Measurements from ENCODE around the gene SEMA3E.

The SEMA3E gene

GRCh38 chr7:83546586-83546985 lies 102.4 kb downstream of the SEMA3E start:
- Histone ChIP-seq H3K4me2 (ENCODE audit: low read length) (no peak overlapping the region), H3K36me3 (ENCODE audit: insufficient read depth, low read length) (no peaks in the 10 kb centered on the region), H4K20me1 (ENCODE audit: insufficient read depth, low read length) (no peaks in the 10 kb centered on the region), H3K4me3 (ENCODE audit: low read depth, low read length, poor library complexity, severe bottlenecking) (no peak overlapping the region), H3F3A (ENCODE audit: insufficient read depth, low read length) (no peaks in the 10 kb centered on the region), H3K9ac (ENCODE audit: low read length) (no peak overlapping the region), H3K27ac (ENCODE audit: low read depth, low read length, poor library complexity, severe bottlenecking) (no peak overlapping the region), H3K9me3 (ENCODE audit: low read length) (no peaks in the 10 kb centered on the region), H2AFZ (ENCODE audit: low read length) (no peak overlapping the region), H3K4me1 (ENCODE audit: insufficient read depth, low read length, severe bottlenecking) (peaks cover 22% of the 10 kb centered on the region), H3K79me2 (ENCODE audit: insufficient read depth, low read length) (no peaks in the 10 kb centered on the region), H3K27me3 (ENCODE audit: insufficient read depth, low read length) (no peaks in the 10 kb centered on the region), H3K9me2 (ENCODE audit: low read depth, low read length) (no peaks in the 10 kb centered on the region)
- no peak for TF ChIP-seq EZH2 (IDR thresholded peaks at IDR 0.05; ENCODE audit: borderline replicate concordance, low read length)
- no peak for TF ChIP-seq CTCF (IDR thresholded peaks at IDR 0.05; ENCODE audit: low read length)

- Histone ChIP-seq H3K9me3 (ENCODE audit: low read length) (no peaks in the 10 kb centered on the region), H3K79me2 (ENCODE audit: insufficient read depth, low read length) (no peaks in the 10 kb centered on the region), H3F3A (ENCODE audit: insufficient read depth, low read length) (no peaks in the 10 kb centered on the region), H3K4me3 (ENCODE audit: low read depth, low read length, poor library complexity, severe bottlenecking) (no peak overlapping the region), H3K9ac (ENCODE audit: low read length) (no peak overlapping the region), H2AFZ (ENCODE audit: low read length) (no peak overlapping the region), H3K4me1 (ENCODE audit: insufficient read depth, low read length, severe bottlenecking) (no peaks in the 10 kb centered on the region), H3K4me2 (ENCODE audit: low read length) (no peak overlapping the region), H3K9me2 (ENCODE audit: low read depth, low read length) (no peaks in the 10 kb centered on the region), H3K36me3 (ENCODE audit: insufficient read depth, low read length) (no peaks in the 10 kb centered on the region), H3K27ac (ENCODE audit: low read depth, low read length, poor library complexity, severe bottlenecking) (no peak overlapping the region), H3K27me3 (ENCODE audit: insufficient read depth, low read length) (no peaks in the 10 kb centered on the region), H4K20me1 (ENCODE audit: insufficient read depth, low read length) (no peaks in the 10 kb centered on the region)
- no peak for TF ChIP-seq EZH2 (IDR thresholded peaks at IDR 0.05; ENCODE audit: borderline replicate concordance, low read length)
- no peak for TF ChIP-seq CTCF (IDR thresholded peaks at IDR 0.05; ENCODE audit: low read length)
Measured at GRCh38 chr7:83541187-83541960, 107.6 kb downstream of the SEMA3E start.

- Histone ChIP-seq H3K9me2 (ENCODE audit: low read depth, low read length) (no peaks in the 10 kb centered on the region), H3K27me3 (ENCODE audit: insufficient read depth, low read length) (no peaks in the 10 kb centered on the region), H3K27ac (ENCODE audit: low read depth, low read length, poor library complexity, severe bottlenecking) (no peak overlapping the region)
Measured at GRCh38 chr7:83534488-83534887, 114.5 kb downstream of the SEMA3E start.

More at GRCh38 chr7:83534488-83534887, 114.5 kb downstream of the SEMA3E start:
- no peaks in the 10 kb centered on the region for H3K9me3 ChIP-seq (ENCODE audit: low read length)
- H3F3A ChIP-seq (ENCODE audit: insufficient read depth, low read length), result no peaks in the 10 kb centered on the region
- H3K4me1 ChIP-seq (ENCODE audit: insufficient read depth, low read length, severe bottlenecking), result no peaks in the 10 kb centered on the region
- H3K9ac ChIP-seq (ENCODE audit: low read length), result no peak overlapping the region
- H3K36me3 ChIP-seq (ENCODE audit: insufficient read depth, low read length), result no peaks in the 10 kb centered on the region
- no peaks in the 10 kb centered on the region for H3K79me2 ChIP-seq (ENCODE audit: insufficient read depth, low read length)
- H2AFZ ChIP-seq (ENCODE audit: low read length), result no peak overlapping the region
- no peaks in the 10 kb centered on the region for H4K20me1 ChIP-seq (ENCODE audit: insufficient read depth, low read length)
- no peak for TF ChIP-seq EZH2 (IDR thresholded peaks at IDR 0.05; ENCODE audit: borderline replicate concordance, low read length)
- no peak for TF ChIP-seq CTCF (IDR thresholded peaks at IDR 0.05; ENCODE audit: low read length)
- H3K4me2 ChIP-seq (ENCODE audit: low read length), result no peak overlapping the region
- no peak overlapping the region for H3K4me3 ChIP-seq (ENCODE audit: low read depth, low read length, poor library complexity, severe bottlenecking)

All from OCI-LY1 (cell line).